ENCODE results near the gene STAB2. TPM values are rescaled to one million over a fixed set of nuclear protein-coding genes. Genes with fewer than 3 reads are reported as not detected.

Gene STAB2
- polyA plus RNA-seq (2012; rRNA removed) = not detected in 2 replicates
- not detected in 2 replicates for polyA plus RNA-seq (2012; cell fraction: cytosol; rRNA removed)
- not detected in 2 replicates for polyA plus RNA-seq (2012; cell fraction: nucleus; rRNA removed)

GRCh38 chr12:103586791-103587370 lies at the start of gene STAB2:
Gene STAB2, plus strand, starts transcription at chr12:103587273. Its CDS starts 204 bp downstream, at chr12:103587477.
- no peak for DNase-seq
- POLR2A ChIA-PET = no interaction called here

More at GRCh38 chr12:103586791-103587370, at the start of gene STAB2:
- H3F3A ChIP-seq (replicated peaks; ENCODE audit: insufficient read depth) = no peaks in the 10 kb centered on the region
- CTCF ChIA-PET = interaction anchor here (0.6 to 1.1 kb wide), 3 partner anchors 11 to 1757 kb away, joined by 3 to 4 read pairs (median 4); no protein-coding TSS in a partner anchor
- WGBS (ENCODE audit: low lambda C conversion rate) = 35% methylated on average over 9 of the region's 9 CpGs
- no peak within 1 kb of the TSS for H3K9ac ChIP-seq
- H3K4me3 ChIP-seq (ENCODE audit: low read depth in 2 of 2, low read length in 1 of 2) = no peak within 1 kb of the TSS
- H3K4me2 ChIP-seq = no peak within 1 kb of the TSS
- no peak within 1 kb of the TSS for H3K27ac ChIP-seq (ENCODE audit: low read depth in 2 of 2, low read length in 1 of 2)
- H3K79me2 ChIP-seq (ENCODE audit: insufficient read depth) = no peaks in the 10 kb centered on the region
- no peaks in the 10 kb centered on the region for H3K9me2 ChIP-seq
- H3K4me1 ChIP-seq (ENCODE audit: control insufficient read depth in 1 of 2, insufficient read depth in 2 of 2, low read depth in 1 of 2, low read length in 1 of 2) = no peaks in the 10 kb centered on the region
- H4K20me1 ChIP-seq (ENCODE audit: insufficient read depth) = no peaks in the 10 kb centered on the region
- no peak for TF ChIP-seq CHD2 (IDR thresholded peaks at IDR 0.05; ENCODE audit: low read length, partially characterized antibody)
- TF ChIP-seq USF2 (IDR thresholded peaks at IDR 0.05; ENCODE audit: borderline replicate concordance, low read depth, low read length) = no peak
- TF ChIP-seq RCOR1 (IDR thresholded peaks at IDR 0.05; ENCODE audit: low read length) = no peak
- TF ChIP-seq ZBTB33 (IDR thresholded peaks at IDR 0.05; ENCODE audit: borderline replicate concordance, low read depth) = no peak
- TF ChIP-seq GATA2 (CRISPR knock-in tag; IDR thresholded peaks at IDR 0.05) = no peak
- TF ChIP-seq CTCF (IDR thresholded peaks at IDR 0.05) = no peak
- TF ChIP-seq YY1 (IDR thresholded peaks at IDR 0.05; ENCODE audit: low read depth) = no peak
- H2AFZ ChIP-seq (ENCODE audit: low read depth) = no peak within 1 kb of the TSS
- no peaks in the 10 kb centered on the region for H3K27me3 ChIP-seq (ENCODE audit: insufficient read depth)
- H3K9me3 ChIP-seq = no peaks in the 10 kb centered on the region
- no peaks in the 10 kb centered on the region for H3K36me3 ChIP-seq (replicated peaks in 1 of 2; ENCODE audit: control insufficient read depth in 1 of 2, insufficient read depth in 2 of 2, low read length in 1 of 2)

All from SK-N-SH (cell line).